ENCODE results near the gene CLEC2B.
"Not testable (repeated sequence)": the region's sequence is repeated elsewhere in the genome, so short reads cannot be mapped to it uniquely, and the experiment has no call there.

The CLEC2B gene

GRCh38 chr12:9869307-9870161 is at the start of gene CLEC2B:
CLEC2B (minus strand) TSS chr12:9869354.
- DNase-seq = no peak

- DNase-seq = no peak
Measured at GRCh38 chr12:9911708-9912107, 42.6 kb upstream of the CLEC2B start.

DNA sequence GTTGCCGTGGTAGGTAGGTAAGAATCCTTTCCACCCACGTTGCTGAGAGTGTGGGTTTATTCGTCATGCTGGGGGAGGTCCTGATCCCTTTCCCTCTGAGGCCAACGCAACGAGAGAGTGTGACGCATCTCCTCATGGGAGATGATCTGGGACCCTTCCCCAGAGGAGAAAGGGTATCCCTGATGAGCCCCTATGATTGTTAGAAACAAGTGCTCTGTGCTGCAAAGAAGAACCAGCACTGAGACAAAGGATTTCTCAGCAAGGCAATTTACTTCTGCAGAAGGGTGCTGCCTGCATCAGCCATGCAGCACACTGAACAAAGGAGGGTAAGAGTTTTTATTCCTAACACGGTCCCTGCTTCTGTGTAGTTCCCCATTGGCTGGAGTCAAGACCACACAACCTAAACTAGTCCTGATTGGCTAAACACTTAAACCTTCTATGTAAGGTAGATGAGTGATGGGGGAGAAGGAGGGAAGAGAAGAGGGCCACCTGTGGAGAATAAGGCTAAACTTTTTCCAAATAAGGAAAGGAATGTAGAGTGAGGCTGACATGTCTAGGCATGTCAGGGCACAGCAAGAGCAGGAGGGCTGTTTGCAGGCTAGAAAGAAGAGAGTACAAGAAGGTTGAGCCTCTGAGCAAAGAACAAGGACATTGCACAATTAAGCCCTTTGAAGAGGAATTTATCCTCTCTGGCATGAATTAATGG is 41.7 kb upstream of the CLEC2B start:
- DNase-seq = no peak

- no peak for DNase-seq
Measured at GRCh38 chr12:9909724-9910123, 40.6 kb upstream of the CLEC2B start.

DNA sequence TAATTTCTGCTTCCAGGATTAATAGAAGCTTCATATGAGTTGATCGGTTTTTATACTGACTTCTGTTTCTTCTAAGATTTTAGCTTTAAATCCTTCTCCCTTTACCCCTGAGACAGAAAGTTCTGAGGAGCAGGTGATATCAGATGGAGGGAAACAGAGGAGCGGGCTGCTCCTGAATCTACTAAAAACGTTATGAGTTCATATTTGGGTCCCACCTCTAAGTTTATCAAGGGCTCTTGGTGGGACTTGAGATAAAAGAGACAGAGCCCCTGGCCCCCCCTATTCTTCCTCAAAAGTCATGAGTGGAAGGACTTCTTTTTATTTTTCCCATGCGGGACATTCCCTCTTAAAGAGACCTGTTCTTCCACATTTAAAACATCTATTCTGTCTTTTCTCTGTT is 39.2 kb upstream of the CLEC2B start:
- no peak for DNase-seq

DNA sequence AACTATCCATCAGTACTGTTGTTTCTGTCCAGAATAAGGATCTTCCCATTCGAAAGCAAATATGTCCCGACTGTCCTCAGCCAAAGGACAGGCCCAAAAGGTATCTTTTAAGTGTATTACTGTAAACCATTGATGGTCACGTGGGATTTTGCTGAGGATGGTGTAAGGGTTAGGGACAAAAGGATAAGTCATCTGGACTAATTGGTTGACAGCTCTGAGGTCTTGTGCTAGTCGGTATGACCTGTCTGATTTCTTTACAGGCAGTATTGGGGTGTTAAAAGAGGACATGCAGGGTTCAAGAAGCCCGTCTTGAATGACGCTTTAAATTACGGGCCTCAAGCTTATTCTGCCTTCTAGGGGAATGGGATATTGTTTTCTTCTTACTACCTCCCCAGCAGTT is 38.6 kb upstream of the CLEC2B start:
- DNase-seq = no peak

DNA sequence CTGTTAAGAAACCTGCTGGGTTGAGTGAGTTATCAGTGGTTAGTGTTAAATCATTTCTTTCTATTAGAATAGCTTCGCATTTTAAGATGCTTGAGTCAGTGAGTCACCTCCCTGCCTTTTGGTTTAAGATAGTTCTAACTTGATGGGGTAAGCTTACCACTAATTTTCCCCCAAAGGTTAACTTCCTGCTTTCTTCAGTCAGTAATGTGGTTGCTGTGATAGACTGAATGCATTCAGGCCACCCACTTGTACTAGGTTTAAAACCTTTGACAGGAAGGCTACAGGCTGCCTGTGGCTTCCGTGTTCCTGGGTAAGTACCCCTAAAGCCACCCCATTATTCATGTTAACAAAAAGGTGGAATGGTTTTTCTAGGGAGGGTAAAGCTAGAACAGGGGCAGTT is 37.7 kb upstream of the CLEC2B start:
- no peak for DNase-seq

DNA sequence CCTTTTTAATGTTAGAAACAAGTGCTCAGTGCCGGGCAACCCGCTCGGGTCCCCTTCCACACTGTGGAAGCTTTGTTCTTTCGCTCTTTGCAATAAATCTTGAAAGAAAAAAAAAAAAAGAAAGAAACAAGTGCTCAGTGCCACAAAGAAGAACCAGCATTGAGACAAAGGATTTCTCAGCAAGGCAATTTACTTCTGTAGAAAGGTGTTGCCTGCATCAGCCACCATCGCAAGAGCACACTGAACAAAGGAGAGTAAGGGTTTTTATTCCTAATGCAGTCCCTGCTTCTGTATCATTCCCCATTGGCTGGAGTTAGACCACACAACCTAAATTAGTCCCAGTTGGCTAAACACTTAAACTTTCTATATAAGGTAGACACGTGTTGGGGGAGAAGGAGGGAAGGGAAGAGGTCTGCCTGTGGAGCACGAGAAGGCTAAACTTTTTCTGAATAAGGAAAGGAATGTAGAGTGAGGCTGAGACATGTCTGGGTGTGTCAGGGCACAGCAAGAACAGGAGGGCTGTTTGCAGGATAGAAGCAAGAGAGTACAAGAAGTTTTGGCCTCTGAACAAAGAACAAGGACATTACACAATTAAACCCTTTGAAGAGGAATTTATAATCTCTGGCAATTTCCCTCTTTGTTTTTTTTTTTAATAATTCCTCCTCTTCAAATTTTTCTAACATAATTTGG is 33.5 kb upstream of the CLEC2B start:
- DNase-seq = no peak

DNA sequence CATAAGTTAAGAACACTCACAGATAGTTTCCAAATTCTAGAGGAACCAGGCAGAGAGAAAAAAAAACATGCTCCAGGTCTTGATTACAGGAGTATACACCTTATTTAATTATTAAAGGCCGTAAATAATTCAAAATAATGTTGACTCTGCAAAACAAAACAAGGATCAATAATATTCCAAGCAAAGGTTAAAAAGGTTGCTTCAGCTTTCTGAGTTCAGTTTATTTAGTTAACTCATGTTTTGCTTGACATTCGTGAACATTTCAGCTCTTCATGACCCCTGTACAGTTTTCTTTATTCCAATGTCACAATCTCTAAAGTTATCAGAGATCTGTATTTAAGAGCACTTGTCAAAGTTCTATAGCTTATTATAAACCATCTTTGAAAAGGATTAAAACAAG is 31.8 kb upstream of the CLEC2B start:
- no peak for DNase-seq

DNA sequence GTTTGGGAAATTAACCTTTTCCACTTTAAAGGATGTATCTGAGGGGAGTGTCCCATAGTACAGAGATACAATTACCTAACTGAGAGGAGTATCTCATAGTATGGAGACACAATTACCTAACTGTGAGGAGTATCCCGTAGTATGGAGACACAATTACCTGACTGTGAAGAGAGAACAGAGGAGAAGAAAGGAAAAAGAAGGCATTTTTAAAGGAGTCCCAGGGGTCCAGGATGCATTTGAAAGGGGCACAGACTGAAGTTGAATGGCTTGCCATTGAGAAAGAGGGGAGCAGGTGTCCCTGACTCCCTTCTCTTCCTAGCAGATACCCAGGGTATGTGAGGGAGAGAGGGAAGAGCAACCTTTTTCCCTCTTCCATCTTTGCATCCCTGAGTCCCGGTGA is 30.1 kb upstream of the CLEC2B start:
- DNase-seq = no peak

- no peak for DNase-seq
Measured at GRCh38 chr12:9897535-9897934, 28.4 kb upstream of the CLEC2B start.

DNA sequence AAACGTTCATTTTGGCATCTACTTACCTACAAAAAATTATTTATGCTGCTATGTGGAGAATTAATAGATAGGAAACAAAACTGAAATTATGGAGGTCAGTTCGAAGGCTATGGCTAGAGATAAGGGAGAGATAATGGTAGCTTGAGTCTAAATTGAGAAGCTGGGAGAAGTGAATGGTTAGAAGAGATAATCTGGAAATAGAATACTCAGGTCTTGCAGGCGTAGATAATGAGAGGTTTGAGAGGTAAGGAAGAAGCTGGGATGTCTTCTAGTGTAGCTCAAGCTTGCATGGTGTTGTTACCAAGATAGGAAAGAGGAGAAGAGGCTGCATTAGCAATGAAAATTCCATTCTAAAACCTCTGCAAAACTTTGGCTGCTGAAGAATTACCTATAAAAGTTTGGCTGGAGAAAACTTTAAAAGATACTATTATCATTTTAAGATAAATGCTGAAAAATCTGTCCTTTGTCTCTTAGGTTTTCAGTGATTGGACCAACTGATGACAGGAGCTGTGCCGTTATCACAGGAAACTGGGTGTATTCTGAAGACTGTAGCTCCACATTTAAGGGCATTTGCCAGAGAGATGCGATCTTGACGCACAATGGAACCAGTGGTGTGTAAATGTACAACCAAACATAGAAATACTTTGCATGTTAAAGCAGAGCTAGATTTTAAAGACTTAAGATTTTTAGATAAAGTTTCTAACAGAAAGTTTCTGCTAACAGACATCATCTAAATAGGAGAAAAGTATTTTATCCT is 26.2 kb upstream of the CLEC2B start:
- DNase-seq = no peak

DNA sequence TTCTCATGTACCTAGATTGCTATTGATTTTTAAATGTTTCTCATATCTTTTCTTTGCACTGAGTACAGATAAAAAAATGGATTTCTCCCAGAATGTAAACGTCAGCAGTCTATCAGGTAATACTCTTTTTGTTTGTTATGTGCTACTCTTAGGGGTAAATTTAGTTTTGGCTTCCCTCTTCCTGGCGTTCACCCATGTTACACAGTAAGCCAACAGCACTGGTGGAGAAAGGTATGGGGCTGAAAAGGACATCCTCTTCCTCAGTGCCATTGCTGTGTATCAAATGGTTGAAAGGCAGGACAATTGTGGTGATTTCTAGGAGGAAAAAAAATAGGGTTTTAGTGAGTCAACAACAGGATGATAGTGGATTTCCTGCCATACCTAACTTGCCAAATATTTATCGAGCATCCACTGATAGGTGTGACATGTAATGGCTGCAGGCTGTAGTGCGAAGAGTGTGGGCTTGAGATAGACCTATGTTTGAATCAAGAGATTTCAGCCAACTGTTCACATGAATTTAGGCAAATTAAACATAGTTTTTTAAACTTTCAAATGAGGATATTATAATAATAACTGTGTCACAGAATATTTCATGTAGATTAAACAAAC is 19.6 kb upstream of the CLEC2B start:
- no peak for DNase-seq

- DNase-seq = no peak
Measured at GRCh38 chr12:9883175-9883574, 14.0 kb upstream of the CLEC2B start.

DNA sequence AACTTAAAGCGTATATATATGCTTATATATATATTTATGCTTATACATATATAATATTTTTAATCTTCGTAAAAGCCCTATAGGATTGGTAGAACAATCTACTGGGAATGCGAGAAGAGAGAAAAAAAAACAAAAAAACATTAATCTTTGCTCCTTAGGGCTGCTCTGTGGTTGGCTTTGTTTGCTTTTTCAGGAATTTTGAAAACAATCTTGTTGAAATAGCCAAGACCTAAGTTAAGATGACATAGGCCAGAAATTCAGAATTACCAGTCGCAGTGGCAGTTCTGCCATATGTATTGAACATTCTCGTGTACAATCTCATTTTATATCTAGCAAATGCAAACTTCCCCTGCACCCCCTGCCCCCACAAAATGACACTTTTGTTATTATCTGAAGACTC is 12.8 kb upstream of the CLEC2B start:
- DNase-seq = no peak

DNA sequence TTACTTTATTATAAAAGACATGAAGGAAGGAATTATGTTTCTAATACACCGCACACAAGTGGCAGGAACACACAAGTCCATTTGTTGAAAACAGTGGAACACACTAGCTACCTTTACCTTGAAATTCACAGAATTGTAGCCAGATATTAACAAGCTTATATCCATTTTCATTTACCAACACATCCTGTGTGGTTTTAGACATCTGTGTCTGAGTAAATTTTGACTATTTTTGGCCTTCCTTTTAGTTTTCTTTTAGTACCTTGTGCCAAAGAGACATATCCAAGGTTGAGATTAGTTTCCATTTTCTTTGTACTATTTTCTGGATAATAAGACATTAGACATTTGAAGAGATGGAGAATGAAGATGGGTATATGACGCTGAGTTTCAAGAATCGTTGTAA is 12.1 kb upstream of the CLEC2B start, which contains the start of gene KLRF2:
KLRF2 (plus strand) TSS at position 244 of the 400 bp plus-strand sequence; CDS start at position 351, 107 bp downstream.
- no peak for DNase-seq

DNA sequence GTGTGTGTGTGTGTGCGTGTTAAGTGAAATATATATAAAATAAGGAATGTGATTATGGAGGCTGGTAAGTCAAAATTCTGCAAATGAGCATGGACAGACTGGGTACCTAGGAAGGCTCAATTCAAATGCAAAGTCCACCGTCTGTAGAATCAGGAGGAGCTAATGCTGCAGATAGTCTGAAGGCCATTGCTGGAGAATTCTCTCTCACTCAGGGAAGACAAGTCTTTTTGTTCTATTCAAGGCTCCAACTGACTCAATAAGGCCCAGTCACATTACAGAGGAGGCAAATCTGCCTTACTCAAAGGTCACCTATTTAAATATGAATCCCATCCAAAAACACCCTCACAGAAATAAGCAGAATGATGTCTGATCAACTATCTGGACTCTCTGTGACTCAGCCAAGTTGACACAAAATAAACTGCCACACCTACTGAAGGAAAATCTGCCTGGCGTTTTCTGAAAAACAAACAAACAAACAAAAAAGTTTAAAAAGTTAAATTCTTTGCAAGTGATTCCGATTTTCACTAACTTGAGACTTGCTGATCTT is 11.5 kb upstream of the CLEC2B start:
- no peak for DNase-seq

DNA sequence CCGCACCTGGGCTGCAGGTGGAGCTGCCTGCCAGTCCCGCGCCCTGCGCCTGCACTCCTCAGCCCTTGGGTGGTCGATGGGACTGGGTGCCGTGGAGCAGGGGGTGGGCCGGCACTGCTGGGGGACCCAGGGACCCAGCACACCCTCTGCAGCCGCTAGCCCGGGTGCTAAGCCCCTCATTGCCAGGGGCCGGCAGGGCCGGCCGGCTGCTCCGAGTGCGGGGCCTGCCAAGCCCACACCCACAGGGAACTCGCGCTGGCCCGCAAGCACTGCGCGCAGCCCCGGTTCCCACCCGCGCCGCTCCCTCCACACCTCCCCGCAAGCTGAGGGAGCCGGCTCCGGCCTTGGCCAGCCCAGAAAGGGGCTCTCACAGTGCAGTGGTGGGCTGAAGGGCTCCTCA is 7.0 kb upstream of the CLEC2B start:
- DNase-seq = not testable (repeated sequence)

- no peak for DNase-seq
Measured at GRCh38 chr12:9872742-9873141, 3.6 kb upstream of the CLEC2B start.

DNA sequence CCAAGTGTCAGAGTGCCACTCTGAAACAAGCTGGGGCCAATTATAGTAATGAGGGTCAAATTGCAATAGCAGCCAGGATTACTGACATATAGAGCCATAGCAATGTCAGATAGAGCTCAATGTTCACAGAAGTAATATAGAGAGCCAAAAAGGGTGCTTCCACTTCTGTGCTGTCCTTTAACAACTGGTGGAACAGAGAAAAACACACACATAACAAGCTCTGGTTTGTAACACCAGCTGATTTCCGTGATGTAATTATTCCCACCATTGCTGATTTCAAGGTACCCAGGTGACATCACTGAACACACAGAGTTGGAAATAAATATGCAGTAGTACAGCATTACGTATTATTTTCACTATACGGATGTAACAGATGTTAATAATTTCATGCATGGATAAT is 3.0 kb upstream of the CLEC2B start:
- DNase-seq = no peak

DNA sequence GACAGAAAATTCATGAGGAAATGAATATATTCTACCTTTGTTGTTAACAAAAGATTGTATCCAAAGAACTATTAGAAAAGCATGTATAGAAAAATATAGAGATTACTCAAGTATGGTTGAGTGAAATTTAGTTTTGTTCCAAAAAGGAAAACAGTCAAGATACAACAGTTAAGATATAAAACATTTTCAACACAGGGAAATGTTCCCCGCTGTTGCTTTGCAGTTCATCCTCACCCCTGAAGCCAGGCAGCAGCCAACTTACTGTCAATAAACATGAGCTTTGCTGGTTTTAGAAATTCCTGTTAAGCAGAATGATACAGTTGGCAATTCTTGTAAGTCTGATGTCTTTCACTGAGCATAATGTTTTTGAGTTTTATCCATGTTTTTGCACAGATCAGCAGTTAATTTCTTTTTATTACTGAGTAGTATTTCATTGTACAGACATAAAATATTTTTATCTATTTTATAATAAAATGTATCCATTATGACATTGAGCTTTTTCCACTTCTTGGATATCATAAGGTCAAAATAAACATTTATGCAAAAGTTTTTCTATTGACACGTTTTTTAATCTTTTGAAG is 1.2 kb upstream of the CLEC2B start:
- no peak for DNase-seq

GRCh38 chr12:9868951-9869306 is 225 bp downstream of the CLEC2B start:
- DNase-seq = no peak

Data from NCI-H2029 (cell line).